SKM-1 treated with dmso at 0.1 percent for 144 hours (cell line): Measurements from ENCODE around the gene GPR158.

Source experiments
- DNase-seq: peaks from one replicate; lab custom pipeline; 2025; ENCODE audit not compliant: unreplicated experiment; lab: John Stamatoyannopoulos, UW

GPR158 gene

GRCh38 chr10:25557136-25557535 lies 382.3 kb downstream of the GPR158 start:
- no peak for DNase-seq

GRCh38 chr10:25561758-25562157 lies 387.0 kb downstream of the GPR158 start:
- no peak for DNase-seq

- DNase-seq, result no peak
Observed at GRCh38 chr10:25562547-25562946, 387.7 kb downstream of the GPR158 start.

- no peak for DNase-seq
Observed at GRCh38 chr10:25564351-25564750, 389.6 kb downstream of the GPR158 start.

GRCh38 chr10:25565570-25565969 lies 390.8 kb downstream of the GPR158 start:
- no peak for DNase-seq

- no peak for DNase-seq
Observed at GRCh38 chr10:25573316-25573715, 398.5 kb downstream of the GPR158 start.

GRCh38 chr10:25575343-25575742 lies 400.5 kb downstream of the GPR158 start:
- no peak for DNase-seq

- no peak for DNase-seq
Observed at GRCh38 chr10:25578061-25578460, 403.3 kb downstream of the GPR158 start.

GRCh38 chr10:25582961-25583360 lies 408.2 kb downstream of the GPR158 start:
- DNase-seq, result no peak

GRCh38 chr10:25600651-25601050 lies 425.9 kb downstream of the GPR158 start:
- DNase-seq, result no peak

GRCh38 chr10:25604591-25604990 lies 429.8 kb downstream of the GPR158 start:
- no peak for DNase-seq

- no peak for DNase-seq
Observed at GRCh38 chr10:25614652-25615051, 439.9 kb downstream of the GPR158 start.

GRCh38 chr10:25615926-25616325 lies 441.1 kb downstream of the GPR158 start:
- DNase-seq, result no peak

GRCh38 chr10:25616903-25617592 lies 442.2 kb downstream of the GPR158 start:
- DNase-seq, result no peak

GRCh38 chr10:25627606-25628005 lies 452.8 kb downstream of the GPR158 start:
- no peak for DNase-seq

- DNase-seq, result no peak
Observed at GRCh38 chr10:25629333-25629732, 454.5 kb downstream of the GPR158 start.

- no peak for DNase-seq
Observed at GRCh38 chr10:25631471-25631870, 456.7 kb downstream of the GPR158 start.

GRCh38 chr10:25632802-25633201 lies 458.0 kb downstream of the GPR158 start:
- no peak for DNase-seq

- no peak for DNase-seq
Observed at GRCh38 chr10:25633542-25633941, 458.7 kb downstream of the GPR158 start.

- DNase-seq, result no peak
Observed at GRCh38 chr10:25639646-25640045, 464.8 kb downstream of the GPR158 start.

- no peak for DNase-seq
Observed at GRCh38 chr10:25641595-25641994, 466.8 kb downstream of the GPR158 start.

GRCh38 chr10:25642721-25643120 lies 467.9 kb downstream of the GPR158 start:
- DNase-seq, result no peak

- no peak for DNase-seq
Observed at GRCh38 chr10:25646371-25646770, 471.6 kb downstream of the GPR158 start.
